A549 (cell line): ENCODE data around the gene RPS6KB2. TPM values are rescaled to one million over a fixed set of nuclear protein-coding genes. Genes with fewer than 3 reads are reported as not detected.
A peak's percentile ranks its signal among the peaks of the same experiment; 100 is the strongest.

Source experiments
- ATAC-seq, 2 experiments: fragments of 200-7000 bp in 1 of 2; fragments of >200 bp in 1 of 2; cut with Nextera tagmentation in 1 of 2; cut with Tn5 transposase in 1 of 2; 3 replicates each; pipeline versions ENCODE4 v1.8.0 to v1.9.1; 2018 to 2020; ENCODE audit warnings: mild to moderate bottlenecking in 1 of 2, moderate library complexity in 1 of 2
- CTCF ChIA-PET: fragments of 300-600 bp; sonication (Branson Sonifier 250); formaldehyde crosslinking; extraction: SDS; loops from one replicate; lab custom pipeline; 2021; ENCODE audit warnings: antibody characterized with exemption, inconsistent platforms; lab: Yijun Ruan, JAX
- POLR2A ChIA-PET: fragments of 350-600 bp; formaldehyde crosslinking; extraction: SDS; loops from one replicate; lab custom pipeline; 2021; ENCODE audit warnings: antibody characterized with exemption, inconsistent platforms; lab: Yijun Ruan, JAX
- DNase-seq, 2 experiments: peaks; one replicate each; pipeline versions ENCODE4 v3.0.0 to v3.0.0-alpha.2; 2011 to 2016; ENCODE audit warnings: low read depth in 1 of 2, low spot score in 1 of 2
- FAIRE-seq: peaks from 2 replicates; lab custom pipeline; 2011; peaks lifted over from hg19 to GRCh38; lab: Jason Lieb, UNC
- H3K27ac ChIP-seq, 2 experiments: fragments of >200 bp; sonication (Bioruptor Twin); formaldehyde crosslinking; 3 replicates each; pipeline ENCODE4 v1.5.1; 2016 to 2017
- H3K4me1 ChIP-seq: fragments of >200 bp; sonication (Bioruptor Twin); formaldehyde crosslinking; 3 replicates; pipeline ENCODE4 v1.6.1; 2016
- H3K4me2 ChIP-seq: fragments of >200 bp; sonication (Bioruptor Twin); formaldehyde crosslinking; 3 replicates; pipeline ENCODE4 v1.6.1; 2016
- H3K4me3 ChIP-seq: fragments of >200 bp; sonication (Bioruptor Twin); formaldehyde crosslinking; 3 replicates; pipeline ENCODE4 v1.5.1; 2016
- H3K9me3 ChIP-seq: fragments of >200 bp; sonication (Bioruptor Twin); formaldehyde crosslinking; 3 replicates; pipeline ENCODE4 v1.6.1; 2016
- CHD4 ChIP-seq: fragments of 200-600 bp; sonication (generic); IDR thresholded peaks from 2 replicates; pipeline ENCODE4 v1.6.1; 2016; ENCODE audit warnings: antibody characterized with exemption, mild to moderate bottlenecking, borderline replicate concordance
- EP300 ChIP-seq, 2 experiments: fragments of >200 bp; sonication (Bioruptor Twin); formaldehyde crosslinking; IDR thresholded peaks; 2 replicates in 1 of 2; 3 replicates in 1 of 2; pipeline ENCODE4 v1.6.1; 2016 to 2017
- ESRRA ChIP-seq: fragments of 150-350 bp; IDR thresholded peaks from 2 replicates; pipeline ENCODE4 v1.6.1; 2014; ENCODE audit warnings: mild to moderate bottlenecking, low read length, borderline replicate concordance
- FOSL2 ChIP-seq, 2 experiments: fragments of 450-650 bp in 1 of 2; fragments of >200 bp in 1 of 2; sonication (Bioruptor Twin) in 1 of 2; formaldehyde crosslinking; IDR thresholded peaks; 2 replicates each; pipeline versions ENCODE4 v1.5.0 to v1.6.1; 2016 to 2020; ENCODE audit warnings: mild to moderate bottlenecking in 1 of 2, moderate library complexity in 1 of 2
- HDAC2 ChIP-seq: fragments of 200-600 bp; sonication (generic); IDR thresholded peaks from 2 replicates; pipeline ENCODE4 v1.6.1; 2016
- HEYL ChIP-seq: fragments of 250-450 bp; sonication (Bioruptor Pico); IDR thresholded peaks from 2 replicates; pipeline ENCODE4 v1.8.0; 2021; ENCODE audit warnings: mild to moderate bottlenecking, moderate library complexity
- HOXB5 ChIP-seq: fragments of 250-450 bp; sonication (Bioruptor Pico); IDR thresholded peaks from 2 replicates; pipeline ENCODE4 v1.5.0; 2020; ENCODE audit warnings: mild to moderate bottlenecking, moderate library complexity
- MAFK ChIP-seq: fragments of 450-650 bp; IDR thresholded peaks from 2 replicates; pipeline ENCODE4 v1.6.1; 2014; ENCODE audit not compliant: partially characterized antibody
- NPAS2 ChIP-seq: fragments of 250-450 bp; sonication (Bioruptor Pico); IDR thresholded peaks from 2 replicates; pipeline ENCODE4 v1.8.0; 2022; ENCODE audit warnings: mild to moderate bottlenecking, moderate library complexity, borderline replicate concordance
- RAD21 ChIP-seq, 2 experiments: fragments of >200 bp in 1 of 2; sonication (Bioruptor Twin) in 1 of 2; formaldehyde crosslinking in 1 of 2; IDR thresholded peaks in 1 of 2; conservative IDR thresholded peaks in 1 of 2; 2 replicates in 1 of 2; 3 replicates in 1 of 2; pipeline ENCODE4 v1.6.1; 2012 to 2018; ENCODE audit warnings: inconsistent platforms in 1 of 2
- REST ChIP-seq: fragments of 200-600 bp; sonication (generic); IDR thresholded peaks from 2 replicates; pipeline ENCODE4 v1.6.1; 2016; ENCODE audit warnings: antibody characterized with exemption, mild to moderate bottlenecking, moderate library complexity
- RNF2 ChIP-seq: fragments of 200-600 bp; sonication (generic); IDR thresholded peaks from 2 replicates; pipeline ENCODE4 v1.6.1; 2016; ENCODE audit warnings: low read depth, mild to moderate bottlenecking, antibody characterized with exemption, moderate library complexity, borderline replicate concordance
- SMC3 ChIP-seq: fragments of >200 bp; sonication (Bioruptor Twin); formaldehyde crosslinking; IDR thresholded peaks from 3 replicates; pipeline ENCODE4 v1.6.1; 2018; ENCODE audit warnings: inconsistent platforms
- ZC3H11A ChIP-seq: fragments of 450-650 bp; IDR thresholded peaks from 2 replicates; pipeline ENCODE4 v1.6.1; 2014; ENCODE audit warnings: antibody characterized with exemption, mild to moderate bottlenecking
- WGBS: methylation state at CpG from one replicate; pipeline ENCODE4 v1.1.6; 2017; ENCODE audit errors: missing lambda C conversion rate; 5-methylcytosine and 5-hydroxymethylcytosine counted together
- polyA plus RNA-seq, 4 experiments: library from polyadenylated mRNA; depleted of rRNA in 3 of 4; stranded (reverse); fragments of >200 nt; fragmentation: RNase III in 1 of 4; extraction: RNeasy Plus Mini Kit Qiagen cat#74134 plus additional on column Dnase treatment in 1 of 4; gene quantifications; 2 replicates in 3 of 4; 3 replicates in 1 of 4; pipeline ENCODE4 v1.2.3, GENCODE V29; 2011 to 2017
- TF ChIP-seq, protein P1 (sequence below): IDR thresholded peaks from 2 replicates; pipeline ENCODE4 v1.6.1; 2012; ENCODE audit warnings: low read depth, borderline replicate concordance

Gene RPS6KB2
- polyA plus RNA-seq, 2 of the 4 experiments (the other 2 are of a cell fraction), result 40.9 to 47.9 TPM

DNA sequence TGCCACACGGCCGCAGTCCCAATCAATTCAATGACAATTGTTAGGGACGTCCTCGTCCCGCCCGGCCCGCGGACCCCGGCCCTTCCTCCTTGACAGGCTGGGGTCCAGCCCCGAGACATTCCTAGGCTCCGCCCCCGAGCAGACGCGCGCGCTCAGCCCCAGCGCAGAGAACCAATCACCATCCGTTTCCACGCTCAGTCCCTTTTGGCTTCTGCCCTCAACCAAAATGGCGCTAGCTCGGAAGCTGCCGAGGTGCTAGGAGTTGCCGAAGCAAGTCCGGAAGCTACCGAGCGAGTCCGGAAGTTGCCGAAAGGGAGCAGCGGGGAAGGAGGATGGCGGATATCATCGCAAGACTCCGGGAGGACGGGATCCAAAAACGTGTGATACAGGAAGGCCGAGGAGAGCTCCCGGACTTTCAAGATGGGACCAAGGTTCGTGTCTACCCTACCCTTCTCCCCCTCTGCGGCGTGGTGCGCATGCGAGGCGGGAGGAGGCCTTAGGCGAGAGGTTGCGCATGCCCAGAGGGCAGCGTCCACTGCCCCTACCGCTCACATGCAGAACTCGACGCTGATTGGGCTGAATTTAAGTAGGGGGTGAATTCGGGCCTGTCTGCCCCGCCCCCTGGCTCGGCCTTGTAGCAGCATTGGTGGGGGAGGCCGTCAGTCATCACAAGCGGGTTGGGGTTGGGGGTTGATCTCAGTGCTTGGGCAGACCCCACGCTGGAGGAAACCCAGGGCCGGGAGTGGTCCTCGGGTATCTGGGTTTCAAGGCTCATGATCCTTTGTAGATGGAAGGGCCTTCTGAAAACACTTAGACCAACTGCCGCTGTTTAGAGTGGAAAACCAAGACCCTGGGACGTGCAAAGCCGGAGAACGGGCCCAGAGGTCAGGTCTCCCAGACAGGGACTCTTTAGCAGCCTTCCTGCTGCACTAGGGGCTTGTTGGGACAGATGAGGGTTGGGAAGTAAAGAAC, 54.8 kb downstream of the RPS6KB2 start, which contains the start of gene AIP (continued):
- TF ChIP-seq REST (0 out of 2 replicates have a peak, but pooled peaks have one; percentile 6), HDAC2 (peak; percentile 82; the same call in 1 of the 2 replicates), RNF2 (peak; percentile 98), HEYL (no peak), FOSL2 (IDR thresholded peaks at IDR 0.05) (no peak), FOSL2 (CRISPR knock-in tag; IDR thresholded peaks at IDR 0.05) (0 out of 2 replicates have a peak, but pooled peaks have one; percentile 6), HOXB5 (CRISPR knock-in tag) (no peak), NPAS2 (CRISPR knock-in tag) (0 out of 2 replicates have a peak, but pooled peaks have one; percentile 18), RAD21 (conservative IDR thresholded peaks at IDR 0.05 in 1 of 2, IDR thresholded peaks at IDR 0.05 in 1 of 2) (no peak), MAFK (peak; percentile 23), SMC3 (no peak), EP300 (IDR thresholded peaks at IDR 0.05) (no peak)
- TF ChIP-seq, protein P1, sequence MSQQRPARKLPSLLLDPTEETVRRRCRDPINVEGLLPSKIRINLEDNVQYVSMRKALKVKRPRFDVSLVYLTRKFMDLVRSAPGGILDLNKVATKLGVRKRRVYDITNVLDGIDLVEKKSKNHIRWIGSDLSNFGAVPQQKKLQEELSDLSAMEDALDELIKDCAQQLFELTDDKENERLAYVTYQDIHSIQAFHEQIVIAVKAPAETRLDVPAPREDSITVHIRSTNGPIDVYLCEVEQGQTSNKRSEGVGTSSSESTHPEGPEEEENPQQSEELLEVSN, result peak; percentile 100
- TF ChIP-seq, all 56 proteins: peak for 14

- Histone ChIP-seq H3K27ac (peak overlapping the region in 1 of 2 experiments; percentile 88; a peak in 2 of 6 replicates), H3K9me3 (no peaks in the 10 kb centered on the region), H3K4me1 (peaks cover 11% of the 10 kb centered on the region; the same call in 2 of the 3 replicates), H3K4me3 (no peak overlapping the region), H3K4me2 (peak overlapping the region; percentile 97)
- CTCF ChIA-PET, result interaction anchor here (1.3 kb wide), 1 partner anchor 10 kb away, joined by 4 read pairs; no protein-coding TSS in a partner anchor
- DNase-seq (no peak), ATAC-seq (no peak), FAIRE-seq (no peak)
- POLR2A ChIA-PET, result interaction anchor here (1.3 kb wide), 1 partner anchor 17 kb away, joined by 3 read pairs; no protein-coding TSS in a partner anchor
- 87% methylated on average over 16 of the region's 16 CpGs for WGBS
- no peak for TF ChIP-seq ZC3H11A
- TF ChIP-seq CHD4, result no peak
- TF ChIP-seq RNF2, result no peak
- no peak for TF ChIP-seq ESRRA
- no peak for TF ChIP-seq HDAC2
Observed at GRCh38 chr11:67483831-67484665, 55.8 kb downstream of the RPS6KB2 start.
